ENCODE data around the gene RNPEPL1.

Gene RNPEPL1

GRCh38 chr2:240577281-240578109 lies 9.2 kb downstream of the RNPEPL1 start:
- DNase-seq (ENCODE audit: low read depth): no peak

GRCh38 chr2:240578110-240578450 lies 9.8 kb downstream of the RNPEPL1 start:
- no peak for DNase-seq (ENCODE audit: low read depth)

- no peak for DNase-seq (ENCODE audit: low read depth)
Observed at GRCh38 chr2:240578488-240578887, 10.2 kb downstream of the RNPEPL1 start.

GRCh38 chr2:240579071-240579762 lies 10.9 kb downstream of the RNPEPL1 start:
- no peak for DNase-seq (ENCODE audit: low read depth)

GRCh38 chr2:240579771-240580614 lies 11.7 kb downstream of the RNPEPL1 start:
- DNase-seq (ENCODE audit: low read depth): peak; percentile 73

- DNase-seq (ENCODE audit: low read depth): no peak
Observed at GRCh38 chr2:240581811-240582210, 13.5 kb downstream of the RNPEPL1 start.

GRCh38 chr2:240582781-240583180 lies 14.5 kb downstream of the RNPEPL1 start:
- DNase-seq (ENCODE audit: low read depth): no peak

GRCh38 chr2:240583774-240584173 lies 15.5 kb downstream of the RNPEPL1 start:
- DNase-seq (ENCODE audit: low read depth): no peak

GRCh38 chr2:240584486-240585031 lies 16.3 kb downstream of the RNPEPL1 start:
- DNase-seq (ENCODE audit: low read depth): no peak

GRCh38 chr2:240585101-240585500 lies 16.8 kb downstream of the RNPEPL1 start:
- no peak for DNase-seq (ENCODE audit: low read depth)

GRCh38 chr2:240585681-240586197 lies 17.5 kb downstream of the RNPEPL1 start:
- no peak for DNase-seq (ENCODE audit: low read depth)

GRCh38 chr2:240586198-240586918 lies 18.1 kb downstream of the RNPEPL1 start, which contains the start of gene CAPN10:
TSS of gene CAPN10 (plus strand) at chr2:240586734. CDS start at chr2:240586912, 178 bp downstream.
- peak; percentile 96 for DNase-seq (ENCODE audit: low read depth)

GRCh38 chr2:240586919-240587800 lies 18.9 kb downstream of the RNPEPL1 start:
- peak; percentile 45 for DNase-seq (ENCODE audit: low read depth)

GRCh38 chr2:240588006-240588655 lies 19.8 kb downstream of the RNPEPL1 start:
- no peak for DNase-seq (ENCODE audit: low read depth)

- DNase-seq (ENCODE audit: low read depth): no peak
Observed at GRCh38 chr2:240588669-240589068, 20.4 kb downstream of the RNPEPL1 start.

GRCh38 chr2:240589375-240589774 lies 21.1 kb downstream of the RNPEPL1 start:
- no peak for DNase-seq (ENCODE audit: low read depth)

- DNase-seq (ENCODE audit: low read depth): no peak
Observed at GRCh38 chr2:240589850-240590525, 21.7 kb downstream of the RNPEPL1 start.

GRCh38 chr2:240590681-240591111 lies 22.4 kb downstream of the RNPEPL1 start:
- no peak for DNase-seq (ENCODE audit: low read depth)

- DNase-seq (ENCODE audit: low read depth): no peak
Observed at GRCh38 chr2:240591226-240591625, 22.9 kb downstream of the RNPEPL1 start.
